HepG2 (cell line): ENCODE measurements around the gene NOL4L. TPM values are rescaled to one million over a fixed set of nuclear protein-coding genes. Genes with fewer than 3 reads are reported as not detected.

Source experiments
- ARHGAP35 ChIP-seq: sonication (generic); formaldehyde crosslinking; IDR thresholded peaks from 2 replicates; pipeline ENCODE4 v1.9.0; 2022; ENCODE audit warnings: mild to moderate bottlenecking, inconsistent platforms, moderate library complexity, missing genetic modification reagents, borderline replicate concordance
- ATF2 ChIP-seq: sonication (generic); formaldehyde crosslinking; IDR thresholded peaks from 2 replicates; pipeline ENCODE4 v1.4.0; 2020; ENCODE audit warnings: missing genetic modification reagents
- CEBPG ChIP-seq: IDR thresholded peaks from 2 replicates; pipeline ENCODE4 v1.6.1; 2016
- FOXJ3 ChIP-seq: sonication (generic); formaldehyde crosslinking; IDR thresholded peaks from 2 replicates; pipeline ENCODE4 v1.4.0; 2020; ENCODE audit warnings: missing genetic modification reagents, mild to moderate bottlenecking, borderline replicate concordance
- HES4 ChIP-seq: sonication (generic); formaldehyde crosslinking; IDR thresholded peaks from 2 replicates; pipeline ENCODE4 v1.9.0; 2021; ENCODE audit warnings: mild to moderate bottlenecking, missing genetic modification reagents, borderline replicate concordance
- IRF2 ChIP-seq: IDR thresholded peaks from 2 replicates; pipeline ENCODE4 v1.6.1; 2018; ENCODE audit warnings: missing genetic modification reagents, missing compliant biosample characterization
- MEIS2 ChIP-seq: sonication (generic); formaldehyde crosslinking; IDR thresholded peaks from 2 replicates; pipeline ENCODE4 v1.9.0; 2021; ENCODE audit warnings: mild to moderate bottlenecking, missing genetic modification reagents
- NR2F1 ChIP-seq, 2 experiments: fragments of 450-650 bp in 1 of 2; formaldehyde crosslinking in 1 of 2; IDR thresholded peaks; 2 replicates each; pipeline versions ENCODE4 v1.5.0 to v1.6.1; 2016 to 2020; ENCODE audit warnings: mild to moderate bottlenecking in 1 of 2, missing compliant biosample characterization in 1 of 2, missing genetic modification reagents in 1 of 2, moderate library complexity in 1 of 2
- PITX1 ChIP-seq: sonication (generic); formaldehyde crosslinking; IDR thresholded peaks from 2 replicates; pipeline ENCODE4 v1.5.1; 2020; ENCODE audit warnings: mild to moderate bottlenecking, missing genetic modification reagents
- RFX1 ChIP-seq: fragments of 450-650 bp; IDR thresholded peaks from 2 replicates; pipeline ENCODE4 v1.6.1; 2017
- SKIL ChIP-seq: sonication (generic); formaldehyde crosslinking; IDR thresholded peaks from 2 replicates; pipeline ENCODE4 v1.8.0; 2022; ENCODE audit warnings: missing genetic modification reagents, mild to moderate bottlenecking, moderate library complexity, borderline replicate concordance
- SRSF4 ChIP-seq: fragments of 200-400 bp; formaldehyde crosslinking; IDR thresholded peaks from one replicate; pipeline ENCODE4 v1.6.1; 2018; ENCODE audit warnings: mild to moderate bottlenecking, low read depth, low read length, moderate library complexity; ENCODE audit not compliant: poor library complexity, severe bottlenecking
- TAF15 ChIP-seq: fragments of 200-400 bp; formaldehyde crosslinking; IDR thresholded peaks from one replicate; pipeline ENCODE4 v1.6.1; 2018; ENCODE audit warnings: mild to moderate bottlenecking, low read depth, low read length; ENCODE audit not compliant: poor library complexity, severe bottlenecking
- TEAD3 ChIP-seq: optimal IDR thresholded peaks from 2 replicates; pipeline ENCODE3; 2016; ENCODE audit warnings: borderline replicate concordance
- TFDP1 ChIP-seq: IDR thresholded peaks from 2 replicates; pipeline ENCODE4 v1.6.1; 2016; ENCODE audit warnings: missing compliant biosample characterization, missing genetic modification reagents, borderline replicate concordance
- ZBTB33 ChIP-seq: sonication (generic); formaldehyde crosslinking; IDR thresholded peaks from 2 replicates; pipeline ENCODE4 v1.4.0; 2020; ENCODE audit warnings: missing genetic modification reagents
- ZNF251 ChIP-seq: sonication (generic); formaldehyde crosslinking; IDR thresholded peaks from 2 replicates; pipeline ENCODE4 v1.9.0; 2021; ENCODE audit warnings: mild to moderate bottlenecking, missing genetic modification reagents
- ZNF329 ChIP-seq: sonication (generic); formaldehyde crosslinking; IDR thresholded peaks from 2 replicates; pipeline ENCODE4 v1.9.0; 2021; ENCODE audit warnings: low read depth, mild to moderate bottlenecking, missing genetic modification reagents
- polyA plus RNA-seq, 8 experiments: library from polyadenylated mRNA; depleted of rRNA in 3 of 8; stranded (reverse) in 7 of 8; unstranded in 1 of 8; fragments of >200 nt; fragmentation: Illumina TruSeq in 4 of 8; extraction: Trizol in 4 of 8; gene quantifications; 2 replicates each; pipeline versions ENCODE4 v1.2.1 to v1.2.3, GENCODE V29; 2011 to 2016; ENCODE audit warnings: low read depth in 4 of 8, missing spikeins in 1 of 8, mixed read lengths in 1 of 8; ENCODE audit not compliant: insufficient read depth in 1 of 8
- total RNA-seq, 5 experiments: library from RNA; depleted of rRNA; stranded (reverse); fragments of >200 nt; fragmentation: Illumina TruSeq; extraction: Trizol; gene quantifications; 2 replicates each; pipeline ENCODE4 v1.2.3, GENCODE V29; 2016; ENCODE audit warnings: low read depth in 1 of 5

The NOL4L gene
- total and polyA plus RNA-seq, 2 of the 13 experiments (the other 11 are each of a cell fraction or from before 2014, with no cell fraction given), result 16.6 to 35.4 TPM

GRCh38 chr20:32483351-32484224 is 101.5 kb downstream of the NOL4L start (continued):
- TF ChIP-seq TFDP1 (peak; percentile 67; the same call in 1 of the 2 replicates), HES4 (CRISPR knock-in tag) (peak; percentile 51; the same call in 1 of the 2 replicates), SKIL (CRISPR knock-in tag) (no peak; the same call in 1 of the 2 replicates), SRSF4 (no peak), NR2F1 (CRISPR knock-in tag; IDR thresholded peaks at IDR 0.05) (no peak), PITX1 (CRISPR knock-in tag) (peak; percentile 65), ARHGAP35 (0 out of 2 replicates have a peak, but pooled peaks have one; percentile 34), TAF15 (peak; percentile 96), RFX1 (no peak), ZBTB33 (CRISPR knock-in tag) (no peak), ZNF251 (no peak), CEBPG (CRISPR knock-in tag) (no peak), TEAD3 (CRISPR knock-in tag) (peak; percentile 53), ZNF329 (CRISPR knock-in tag) (peak; percentile 42; the same call in 1 of the 2 replicates), MEIS2 (CRISPR knock-in tag) (peak; percentile 65), FOXJ3 (CRISPR knock-in tag) (no peak), IRF2 (CRISPR knock-in tag) (peak; percentile 76), ATF2 (CRISPR knock-in tag) (peak; percentile 48; the same call in 1 of the 2 replicates)
